CD1c-positive myeloid dendritic cell (primary cell): Measurements from ENCODE around the gene GRIA4.

Experiments used
- DNase-seq: peaks from one replicate; pipeline ENCODE4 v3.0.0-alpha.2; 2016; ENCODE audit errors: extremely low spot score

Gene GRIA4

GRCh38 chr11:105639527-105639926 is 29.7 kb downstream of the GRIA4 start:
- no peak for DNase-seq

DNA sequence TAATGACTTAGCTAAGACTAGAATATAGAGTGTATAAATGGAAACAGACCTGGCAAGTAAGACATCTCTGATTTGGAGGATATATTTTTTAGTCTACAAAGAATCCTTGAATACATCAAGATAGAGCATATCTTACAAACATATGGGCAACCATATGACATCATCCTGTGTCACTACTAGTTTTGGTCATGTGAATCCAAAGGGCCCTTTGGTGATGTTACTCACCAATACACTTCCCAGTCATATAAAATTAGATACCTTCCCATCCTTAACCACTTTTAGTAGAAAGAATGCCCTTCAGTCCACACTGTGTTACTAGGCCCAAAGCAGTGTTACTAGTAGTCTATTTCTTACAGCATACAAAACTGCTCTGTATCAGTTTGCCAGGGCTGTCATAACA is 31.6 kb downstream of the GRIA4 start:
- no peak for DNase-seq

- DNase-seq: no peak
Measured at GRCh38 chr11:105642870-105643269, 33.0 kb downstream of the GRIA4 start.

DNA sequence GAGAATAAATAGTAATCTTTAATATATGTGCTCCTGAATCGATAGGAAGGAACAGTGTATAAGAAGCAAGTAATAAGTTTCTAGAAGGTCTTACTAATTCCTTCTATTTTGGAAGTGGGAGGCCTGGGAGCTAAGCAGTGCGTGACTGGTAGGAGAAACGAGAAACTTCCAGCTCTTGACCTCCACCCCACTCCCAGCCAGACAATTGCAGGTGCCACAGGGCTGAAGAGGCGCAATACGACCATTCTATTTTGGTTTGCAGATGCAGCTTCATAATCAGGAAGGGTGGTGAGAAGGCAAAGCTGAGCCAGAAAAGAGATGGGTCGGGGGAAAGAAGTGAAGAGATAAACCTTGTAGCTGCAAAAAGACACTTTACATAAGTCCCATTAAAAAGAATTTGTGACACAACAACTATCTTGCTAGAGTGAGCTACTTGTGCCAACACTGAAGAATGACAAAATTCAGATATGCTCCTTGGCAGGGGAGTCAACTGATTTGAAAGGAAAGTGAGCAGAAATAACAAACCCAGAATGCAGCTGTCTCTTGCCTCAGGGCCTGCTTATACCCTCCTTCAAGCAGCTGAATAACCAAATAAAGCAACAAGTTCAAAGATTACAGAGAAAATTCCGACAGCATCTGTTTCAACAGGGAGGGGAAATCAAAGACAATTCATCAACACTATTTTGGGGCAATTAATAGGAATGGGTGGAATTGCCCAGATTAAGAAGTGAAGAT is 35.1 kb downstream of the GRIA4 start:
- DNase-seq: no peak

DNA sequence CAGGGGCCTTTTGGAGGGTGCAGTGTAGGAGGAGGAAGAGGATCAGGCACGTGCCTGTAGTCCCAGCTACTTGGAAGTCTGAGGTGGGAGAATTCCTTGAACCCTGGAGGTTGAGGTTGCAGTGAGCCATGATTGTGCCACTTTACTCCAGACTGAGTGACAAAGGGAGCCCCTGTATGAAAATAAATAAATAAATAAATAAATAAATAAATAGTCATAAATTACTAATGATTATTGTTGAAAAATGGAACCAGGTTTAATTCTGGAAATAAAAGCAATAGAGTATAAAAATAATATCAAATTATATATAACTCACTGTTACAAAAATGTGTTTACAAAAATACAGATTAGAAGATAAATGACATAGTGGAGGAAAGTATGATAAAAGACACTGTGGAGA is 37.9 kb downstream of the GRIA4 start:
- no peak for DNase-seq

GRCh38 chr11:105648762-105649161 is 38.9 kb downstream of the GRIA4 start:
- DNase-seq: no peak

- no peak for DNase-seq
Measured at GRCh38 chr11:105665281-105665680, 55.4 kb downstream of the GRIA4 start.

DNA sequence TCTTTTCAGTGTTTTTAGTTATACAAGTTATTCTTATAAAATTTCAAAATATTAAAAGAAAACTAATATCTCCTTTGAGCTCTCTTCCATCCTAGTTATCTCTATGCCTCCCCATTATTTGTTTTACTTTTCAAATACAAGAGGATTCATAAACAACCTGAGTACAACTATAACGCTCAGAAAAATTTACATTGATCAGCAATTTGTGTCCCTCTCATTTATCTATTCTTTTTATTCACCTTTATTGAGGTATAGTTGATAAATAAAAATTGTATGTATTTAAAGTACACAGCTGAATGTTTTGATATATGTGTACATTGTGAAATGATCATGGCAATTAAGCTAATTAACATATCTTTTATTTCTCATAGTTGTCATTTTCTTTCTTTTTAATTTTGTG is 57.6 kb downstream of the GRIA4 start:
- no peak for DNase-seq

- no peak for DNase-seq
Measured at GRCh38 chr11:105670811-105671210, 60.9 kb downstream of the GRIA4 start.

DNA sequence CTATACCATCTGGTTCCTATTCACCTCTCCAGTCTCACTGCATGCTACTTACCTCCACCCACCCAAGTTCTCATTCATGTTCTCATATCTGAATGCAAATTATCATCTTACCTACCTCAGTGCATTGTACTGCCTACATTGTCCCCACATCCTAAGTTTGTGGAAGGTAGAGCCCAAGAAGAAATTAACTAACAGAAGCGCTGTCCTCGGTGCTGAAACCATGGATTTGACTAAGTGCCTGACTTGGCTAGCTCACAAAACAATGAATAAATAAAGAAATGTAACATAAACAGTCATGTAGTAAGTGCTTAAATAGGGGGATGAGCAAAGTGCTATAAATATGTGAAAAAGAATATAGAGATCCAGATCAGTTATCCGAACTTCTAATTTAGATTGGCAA is 63.2 kb downstream of the GRIA4 start:
- DNase-seq: no peak

DNA sequence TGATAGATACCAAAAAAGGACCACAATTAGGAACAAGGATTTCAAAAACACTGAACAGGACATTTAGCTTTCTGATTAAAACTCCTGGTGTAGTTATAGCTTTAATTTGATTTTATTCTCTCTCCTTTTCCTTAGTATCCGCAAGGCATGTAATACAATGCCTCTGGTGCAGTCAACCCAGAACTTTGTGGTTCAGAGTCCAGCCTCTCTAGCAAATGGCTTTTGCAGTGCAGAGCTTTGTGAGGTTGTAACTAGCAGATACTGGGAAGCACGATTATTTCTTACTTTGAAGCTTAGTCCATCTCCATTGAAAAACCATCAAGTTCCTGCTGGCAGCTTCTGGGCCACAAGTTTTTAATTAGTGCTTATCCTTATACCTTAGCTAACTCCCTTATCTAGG is 79.8 kb downstream of the GRIA4 start:
- DNase-seq: no peak

DNA sequence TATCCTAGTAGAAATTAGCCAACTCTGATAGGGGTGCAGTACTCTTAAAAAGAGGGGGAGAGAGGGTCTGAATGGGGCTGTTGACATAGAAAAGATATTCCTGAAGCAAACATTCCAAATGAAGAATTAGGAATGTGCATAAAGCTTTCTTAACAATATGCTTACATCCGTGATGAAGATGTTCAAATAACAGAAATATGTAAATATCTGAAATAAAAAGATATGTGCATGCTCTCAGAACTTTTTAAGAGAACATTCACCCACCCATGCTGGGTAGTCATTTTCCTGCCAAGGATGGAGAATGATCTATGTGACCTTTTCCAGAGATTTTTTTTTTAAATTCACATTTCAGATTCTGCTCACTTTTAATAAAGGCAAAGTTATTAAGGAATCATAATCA is 80.6 kb downstream of the GRIA4 start:
- no peak for DNase-seq

- DNase-seq: no peak
Measured at GRCh38 chr11:105693075-105693759, 83.3 kb downstream of the GRIA4 start.

DNA sequence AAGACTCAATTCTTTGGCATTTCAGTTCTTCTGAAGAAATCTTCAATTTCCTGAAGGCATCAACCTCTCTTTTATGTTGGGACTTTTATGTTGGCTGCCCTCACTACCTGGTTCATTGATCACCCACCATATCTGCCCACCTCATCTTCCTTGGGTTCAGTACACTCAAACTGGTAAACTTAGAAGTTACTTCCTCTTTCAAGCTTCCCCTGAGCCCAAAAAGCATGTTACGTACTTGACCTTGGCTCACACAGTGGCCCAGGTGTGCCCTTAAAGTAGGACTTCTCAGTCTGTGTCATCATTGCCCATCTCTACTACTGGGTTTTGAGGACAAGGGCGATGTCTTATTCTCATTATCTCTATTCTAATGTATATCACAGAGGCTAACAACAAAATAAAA is 86.1 kb downstream of the GRIA4 start:
- no peak for DNase-seq

DNA sequence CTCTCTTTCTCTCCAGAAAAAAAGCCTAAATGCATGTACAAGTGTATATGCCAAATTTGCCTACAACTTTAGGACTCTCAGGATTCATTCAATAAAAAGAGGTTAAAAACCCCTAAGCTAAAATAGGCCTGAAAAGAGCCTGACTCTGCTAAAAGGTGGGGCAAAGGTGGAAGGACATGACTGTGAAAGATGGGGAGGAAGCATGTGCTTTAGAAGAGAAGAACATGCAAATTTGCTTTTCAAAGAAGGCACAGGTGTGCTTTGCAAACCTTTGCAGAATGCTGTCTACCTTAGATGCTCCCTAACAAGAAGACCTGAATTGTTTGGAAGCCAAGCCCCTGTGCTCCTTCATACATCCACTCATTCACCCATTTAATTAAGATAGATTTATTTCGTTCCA is 87.4 kb downstream of the GRIA4 start:
- no peak for DNase-seq

- DNase-seq: no peak
Measured at GRCh38 chr11:105699203-105699602, 89.3 kb downstream of the GRIA4 start.

GRCh38 chr11:105700271-105700670 is 90.4 kb downstream of the GRIA4 start:
- DNase-seq: no peak

DNA sequence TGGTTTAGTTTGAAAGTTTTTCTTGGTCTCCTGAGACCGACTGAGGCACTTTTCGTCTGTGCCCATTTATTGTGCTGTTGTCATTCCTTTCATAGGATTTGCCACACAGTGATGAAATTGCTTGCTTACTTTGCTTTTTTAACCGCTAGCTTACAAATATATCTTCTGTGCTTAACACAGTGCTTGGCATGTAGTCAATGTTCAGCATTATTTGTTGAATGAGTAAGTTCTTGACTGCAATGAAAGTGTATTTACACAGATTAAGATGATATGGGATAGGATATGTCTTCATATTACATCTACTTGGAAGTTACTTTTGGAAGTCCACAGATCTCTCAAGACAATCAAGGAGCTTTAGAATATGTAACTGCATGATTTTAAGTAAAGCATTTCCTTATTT is 91.2 kb downstream of the GRIA4 start:
- no peak for DNase-seq

DNA sequence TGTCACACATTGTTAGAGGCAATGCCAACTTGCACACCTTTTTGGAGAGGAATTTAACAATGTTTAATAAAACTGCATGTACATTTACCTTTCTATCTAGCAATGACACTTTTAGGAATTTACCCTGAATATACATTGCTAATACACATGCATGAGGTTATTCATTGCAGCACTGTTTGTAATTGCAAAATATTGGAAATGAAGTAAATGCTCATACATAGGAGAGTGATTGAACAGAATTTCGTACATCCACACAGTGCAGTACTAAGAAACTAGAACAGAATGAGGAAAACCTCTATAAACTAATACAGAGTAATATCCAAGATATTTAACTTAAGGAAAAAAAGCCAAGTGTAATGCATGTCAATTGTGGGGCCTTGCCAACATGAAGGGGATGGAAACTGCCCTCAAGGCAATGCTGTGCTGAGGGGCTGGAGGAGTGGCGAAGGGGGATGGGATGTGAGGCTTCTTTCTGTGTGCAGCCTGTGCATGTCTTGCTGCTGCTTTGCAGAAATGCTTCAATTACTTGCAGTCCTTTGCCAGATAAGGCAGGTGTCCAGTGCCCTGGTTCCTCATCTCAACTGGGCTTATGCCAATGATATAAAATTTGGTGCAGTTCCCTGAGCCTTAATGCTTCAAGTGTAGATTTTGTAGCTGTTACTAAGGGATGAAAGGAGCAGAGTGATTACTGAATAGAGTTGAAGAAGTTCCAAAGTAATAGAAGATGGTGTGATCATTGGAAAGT is 96.1 kb downstream of the GRIA4 start:
- no peak for DNase-seq

- DNase-seq: no peak
Measured at GRCh38 chr11:105713106-105713505, 103.2 kb downstream of the GRIA4 start.

- DNase-seq: no peak
Measured at GRCh38 chr11:105713696-105714095, 103.8 kb downstream of the GRIA4 start.

GRCh38 chr11:105718641-105719040 is 108.8 kb downstream of the GRIA4 start:
- DNase-seq: no peak
